LNCaP clone FGC (cell line): ENCODE results near the gene ADAMTS6.

ENCODE experiments used
- DNase-seq: peaks from one replicate; pipeline ENCODE4 v3.0.0-alpha.2; 2011; ENCODE audit warnings: low read depth
- H3K4me3 ChIP-seq: 2 replicates; pipeline ENCODE4 v1.5.1; 2011; ENCODE audit warnings: mild to moderate bottlenecking, low read depth, low read length, control low read depth
- TF ChIP-seq, protein P1 (sequence below): IDR thresholded peaks from 2 replicates; pipeline ENCODE4 v1.5.1; 2012; ENCODE audit warnings: mild to moderate bottlenecking; ENCODE audit not compliant: control insufficient read depth, insufficient read depth; ENCODE audit errors: extremely low read depth

Gene ADAMTS6

DNA sequence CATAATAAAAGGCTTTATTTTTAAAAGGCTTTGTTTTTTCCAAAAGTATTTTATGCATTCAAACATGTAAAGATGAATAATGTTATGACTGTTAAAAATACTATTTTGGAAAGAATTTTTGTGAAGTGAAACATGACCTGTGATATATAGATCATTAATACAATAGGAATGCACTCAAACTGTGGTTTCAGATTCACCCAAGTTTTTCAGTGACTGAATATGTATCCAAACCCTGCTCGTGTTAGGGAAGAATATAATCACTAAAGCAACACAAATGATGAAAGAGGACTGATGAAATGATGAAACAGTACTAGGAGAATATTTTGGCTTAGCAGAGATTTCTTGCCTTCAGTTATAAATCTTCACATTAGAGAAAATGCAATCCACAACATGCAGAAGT lies 278.0 kb downstream of the ADAMTS6 start:
- no peak for DNase-seq
- TF ChIP-seq, protein P1, sequence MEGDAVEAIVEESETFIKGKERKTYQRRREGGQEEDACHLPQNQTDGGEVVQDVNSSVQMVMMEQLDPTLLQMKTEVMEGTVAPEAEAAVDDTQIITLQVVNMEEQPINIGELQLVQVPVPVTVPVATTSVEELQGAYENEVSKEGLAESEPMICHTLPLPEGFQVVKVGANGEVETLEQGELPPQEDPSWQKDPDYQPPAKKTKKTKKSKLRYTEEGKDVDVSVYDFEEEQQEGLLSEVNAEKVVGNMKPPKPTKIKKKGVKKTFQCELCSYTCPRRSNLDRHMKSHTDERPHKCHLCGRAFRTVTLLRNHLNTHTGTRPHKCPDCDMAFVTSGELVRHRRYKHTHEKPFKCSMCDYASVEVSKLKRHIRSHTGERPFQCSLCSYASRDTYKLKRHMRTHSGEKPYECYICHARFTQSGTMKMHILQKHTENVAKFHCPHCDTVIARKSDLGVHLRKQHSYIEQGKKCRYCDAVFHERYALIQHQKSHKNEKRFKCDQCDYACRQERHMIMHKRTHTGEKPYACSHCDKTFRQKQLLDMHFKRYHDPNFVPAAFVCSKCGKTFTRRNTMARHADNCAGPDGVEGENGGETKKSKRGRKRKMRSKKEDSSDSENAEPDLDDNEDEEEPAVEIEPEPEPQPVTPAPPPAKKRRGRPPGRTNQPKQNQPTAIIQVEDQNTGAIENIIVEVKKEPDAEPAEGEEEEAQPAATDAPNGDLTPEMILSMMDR, result no peak
- no peak overlapping the region for H3K4me3 ChIP-seq

DNA sequence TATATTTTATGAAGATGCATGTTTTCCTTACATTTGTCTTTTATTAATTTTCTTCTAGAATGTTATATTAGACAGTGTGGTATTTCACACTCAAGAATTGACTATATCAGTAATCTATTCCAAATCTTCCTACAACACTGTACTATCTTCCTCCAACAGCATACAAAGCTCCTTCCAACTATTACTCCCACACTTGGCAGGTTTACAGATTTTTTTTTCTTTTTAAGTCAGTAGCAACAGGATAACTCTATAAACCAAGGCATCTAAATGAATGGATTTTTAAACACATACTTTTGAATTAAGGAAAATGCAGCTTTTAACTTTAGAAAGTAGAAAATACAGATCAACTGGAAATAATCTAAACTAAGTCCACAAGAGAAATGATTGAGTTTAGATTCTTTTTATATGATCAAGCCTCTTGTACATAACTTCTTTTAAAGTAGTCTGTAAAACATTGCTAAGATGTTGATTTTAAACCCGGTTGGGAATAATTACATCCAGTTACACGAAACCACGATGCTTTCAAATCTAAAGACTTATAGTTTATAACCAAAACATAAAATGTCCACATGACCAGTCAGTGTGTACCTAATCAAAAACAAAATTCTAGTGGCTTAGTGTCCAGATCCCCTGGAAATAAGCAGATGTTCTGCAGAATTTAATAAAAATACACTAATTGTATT lies 281.6 kb downstream of the ADAMTS6 start:
- no peak for DNase-seq
- TF ChIP-seq, protein P1, result no peak
- H3K4me3 ChIP-seq, result no peak overlapping the region

DNA sequence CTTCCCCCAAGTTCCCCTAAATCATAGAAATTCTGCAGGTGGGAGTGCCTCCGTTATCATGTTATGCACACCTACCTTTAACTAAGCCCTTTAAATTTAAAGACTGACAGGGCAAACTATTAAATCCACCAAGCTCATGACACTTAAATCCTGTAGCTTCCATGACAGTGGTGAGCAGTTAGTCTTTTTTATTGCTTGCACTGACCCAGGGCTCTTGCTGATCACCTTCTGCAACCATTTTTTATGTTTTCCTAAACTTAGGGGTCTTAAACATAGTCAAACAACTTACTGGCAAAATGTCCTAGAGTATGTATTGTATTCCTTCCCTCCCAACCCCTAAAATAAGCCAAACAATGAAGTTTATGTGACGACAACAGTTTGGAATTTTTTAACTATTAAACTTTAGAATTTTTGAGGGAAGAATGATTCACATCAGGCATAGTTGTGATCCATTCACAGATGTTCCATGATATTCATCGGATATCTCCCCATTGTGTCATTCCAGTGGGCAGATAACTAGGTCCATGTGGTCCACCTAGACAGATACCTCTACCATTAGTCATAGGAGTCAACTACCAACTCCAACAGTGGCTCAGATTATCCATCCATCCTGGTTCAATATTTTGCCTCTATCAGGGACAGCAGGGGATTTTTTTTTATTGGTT lies 283.1 kb downstream of the ADAMTS6 start:
- DNase-seq, result no peak
- TF ChIP-seq, protein P1, result no peak
- H3K4me3 ChIP-seq, result no peak overlapping the region

DNA sequence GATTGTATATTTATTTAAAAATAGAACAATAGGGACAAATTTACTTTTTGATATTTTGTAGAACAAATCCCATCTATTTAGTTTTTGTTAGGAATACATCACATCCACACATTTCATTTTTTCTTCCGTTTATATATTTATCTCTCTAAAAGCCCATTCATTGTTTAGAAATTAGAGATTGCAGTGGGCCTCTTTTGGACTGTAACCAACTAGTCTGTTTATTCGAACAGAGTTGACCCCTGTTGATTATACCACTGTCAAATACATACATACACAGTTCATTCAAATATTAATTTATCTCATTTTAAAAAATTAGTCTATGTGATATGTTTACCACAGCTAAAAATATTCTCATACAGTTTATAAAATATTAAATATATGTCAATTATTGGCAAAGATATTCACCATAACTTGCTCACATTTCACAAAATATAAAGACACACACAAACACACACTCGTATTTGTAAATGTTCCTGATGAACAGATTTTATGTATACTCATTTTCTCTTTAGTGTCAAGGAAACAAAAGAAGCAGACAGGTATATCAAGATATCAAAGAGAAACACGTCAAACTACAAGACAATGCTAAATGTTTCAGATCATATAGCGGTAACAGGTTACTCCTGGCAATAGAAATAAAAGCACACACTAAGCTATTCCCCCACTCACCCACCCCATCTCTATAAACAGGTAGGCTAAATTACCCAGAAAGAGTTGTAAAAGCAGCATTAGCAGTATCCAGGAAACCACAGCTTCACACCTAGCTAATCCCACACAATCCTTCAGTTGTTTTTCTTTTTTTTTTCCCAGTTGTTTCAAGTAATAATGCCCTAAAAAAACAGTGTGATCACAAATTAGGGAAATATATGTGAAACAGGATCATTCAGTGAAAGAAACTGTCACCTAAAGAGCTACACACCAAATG lies 283.9 kb downstream of the ADAMTS6 start:
- TF ChIP-seq, protein P1, result no peak
- no peak overlapping the region for H3K4me3 ChIP-seq
- no peak for DNase-seq

DNA sequence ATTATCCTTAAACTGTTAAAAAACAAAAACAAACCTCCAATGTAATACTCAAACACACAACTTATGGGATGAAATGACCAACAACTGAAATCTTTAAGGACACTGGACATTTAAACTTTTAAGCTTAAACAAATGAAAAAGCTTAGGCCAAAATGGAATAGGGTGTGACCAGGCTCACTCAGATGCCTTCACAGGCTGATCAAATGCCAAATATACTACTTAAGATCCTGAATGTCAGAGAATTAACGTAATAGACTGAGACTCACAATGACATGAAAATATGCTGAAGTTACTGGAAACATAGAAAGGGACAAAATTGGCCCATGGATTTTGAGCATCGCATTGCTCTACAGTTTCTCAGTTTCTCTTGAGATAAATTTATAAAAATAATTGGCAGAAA lies 286.8 kb downstream of the ADAMTS6 start:
- no peak for DNase-seq
- H3K4me3 ChIP-seq, result no peak overlapping the region
- TF ChIP-seq, protein P1, result no peak

DNA sequence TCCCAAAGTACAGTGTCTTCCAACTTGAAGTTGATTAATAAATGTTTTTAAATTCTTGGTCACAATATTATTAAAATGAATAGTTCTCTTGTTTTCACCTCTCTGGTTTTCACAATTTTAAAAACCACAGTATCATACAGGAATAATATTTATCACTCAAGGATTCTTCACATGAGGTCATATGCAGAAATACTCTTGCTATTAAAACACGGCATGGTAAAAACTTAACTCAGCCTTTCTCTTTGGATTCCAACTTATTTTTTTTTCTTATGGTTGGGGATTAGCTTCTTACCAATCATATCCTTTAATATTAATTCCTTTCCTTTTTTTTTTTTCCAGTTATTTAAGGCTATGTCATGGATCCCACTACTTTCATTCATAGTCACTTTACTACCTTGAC lies 289.4 kb downstream of the ADAMTS6 start:
- no peak for DNase-seq
- TF ChIP-seq, protein P1, result no peak
- no peak overlapping the region for H3K4me3 ChIP-seq
